DMS 273 treated with DMSO at 0.1 percent for 48 hours (cell line): ENCODE results near the gene IFNA21.
"Not testable (repeated sequence)": the region's sequence is repeated elsewhere in the genome, so short reads cannot be mapped to it uniquely, and the experiment has no call there.

Experiments
- DNase-seq: peaks from one replicate; lab custom pipeline; 2025; lab: John Stamatoyannopoulos, UW

IFNA21 gene

GRCh38 chr9:21141427-21141882, 25.0 kb downstream of the IFNA21 start, which contains the start of gene IFNW1:
IFNW1 (minus strand) TSS chr9:21141832; CDS start chr9:21141570, 262 bp downstream.
- no peak for DNase-seq

- no peak for DNase-seq
Observed at GRCh38 chr9:21137020-21137419, 29.4 kb downstream of the IFNA21 start.

- no peak for DNase-seq
Observed at GRCh38 chr9:21135736-21136135, 30.7 kb downstream of the IFNA21 start.

GRCh38 chr9:21128186-21128585, 38.3 kb downstream of the IFNA21 start:
- not testable (repeated sequence) for DNase-seq

- no peak for DNase-seq
Observed at GRCh38 chr9:21121595-21122251, 44.7 kb downstream of the IFNA21 start.

- DNase-seq: no peak
Observed at GRCh38 chr9:21121079-21121478, 45.4 kb downstream of the IFNA21 start.

GRCh38 chr9:21119093-21119770, 47.2 kb downstream of the IFNA21 start:
- no peak for DNase-seq
